Measurements from ENCODE around the gene ITPKA.

Gene ITPKA

DNA sequence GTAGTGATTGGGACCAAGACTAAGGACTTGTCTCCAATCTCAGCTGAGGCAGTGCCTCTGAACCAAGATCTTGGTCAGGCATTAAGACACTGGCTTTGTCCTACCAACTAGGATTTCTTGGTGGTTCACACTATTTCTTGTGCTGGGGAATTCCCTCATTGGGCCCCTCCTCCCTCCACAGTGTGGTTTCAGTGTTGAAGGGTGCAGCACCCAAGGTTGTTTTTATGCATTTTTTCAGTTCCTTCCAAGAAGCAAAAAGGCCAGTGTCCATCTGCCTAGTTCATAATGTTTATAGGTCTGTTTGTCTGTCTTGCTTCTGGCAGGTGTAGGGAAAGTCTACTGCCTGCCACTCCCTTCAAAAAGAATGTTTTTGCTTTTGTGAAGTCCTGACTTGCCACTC lies 10.6 kb upstream of the ITPKA start:
- H3K9me3 ChIP-seq (ENCODE audit: control insufficient read depth, low read length), result no peaks in the 10 kb centered on the region
- H3K4me1 ChIP-seq, result no peaks in the 10 kb centered on the region
- no peak overlapping the region for H3K9ac ChIP-seq
- H3K4me2 ChIP-seq (ENCODE audit: low read length), result no peak overlapping the region
- TF ChIP-seq, protein P1, sequence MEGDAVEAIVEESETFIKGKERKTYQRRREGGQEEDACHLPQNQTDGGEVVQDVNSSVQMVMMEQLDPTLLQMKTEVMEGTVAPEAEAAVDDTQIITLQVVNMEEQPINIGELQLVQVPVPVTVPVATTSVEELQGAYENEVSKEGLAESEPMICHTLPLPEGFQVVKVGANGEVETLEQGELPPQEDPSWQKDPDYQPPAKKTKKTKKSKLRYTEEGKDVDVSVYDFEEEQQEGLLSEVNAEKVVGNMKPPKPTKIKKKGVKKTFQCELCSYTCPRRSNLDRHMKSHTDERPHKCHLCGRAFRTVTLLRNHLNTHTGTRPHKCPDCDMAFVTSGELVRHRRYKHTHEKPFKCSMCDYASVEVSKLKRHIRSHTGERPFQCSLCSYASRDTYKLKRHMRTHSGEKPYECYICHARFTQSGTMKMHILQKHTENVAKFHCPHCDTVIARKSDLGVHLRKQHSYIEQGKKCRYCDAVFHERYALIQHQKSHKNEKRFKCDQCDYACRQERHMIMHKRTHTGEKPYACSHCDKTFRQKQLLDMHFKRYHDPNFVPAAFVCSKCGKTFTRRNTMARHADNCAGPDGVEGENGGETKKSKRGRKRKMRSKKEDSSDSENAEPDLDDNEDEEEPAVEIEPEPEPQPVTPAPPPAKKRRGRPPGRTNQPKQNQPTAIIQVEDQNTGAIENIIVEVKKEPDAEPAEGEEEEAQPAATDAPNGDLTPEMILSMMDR (IDR thresholded peaks at IDR 0.05), result no peak
- H3K4me3 ChIP-seq (ENCODE audit: low read depth, low read length), result no peak overlapping the region
- H2AFZ ChIP-seq, result no peak overlapping the region
- no peaks in the 10 kb centered on the region for H3K36me3 ChIP-seq (ENCODE audit: control insufficient read depth, insufficient read depth, low read length)
- H3K27me3 ChIP-seq (ENCODE audit: control insufficient read depth, insufficient read depth, low read length), result no peaks in the 10 kb centered on the region
- H3K79me2 ChIP-seq, result no peaks in the 10 kb centered on the region
- no peak overlapping the region for H3K27ac ChIP-seq

DNA sequence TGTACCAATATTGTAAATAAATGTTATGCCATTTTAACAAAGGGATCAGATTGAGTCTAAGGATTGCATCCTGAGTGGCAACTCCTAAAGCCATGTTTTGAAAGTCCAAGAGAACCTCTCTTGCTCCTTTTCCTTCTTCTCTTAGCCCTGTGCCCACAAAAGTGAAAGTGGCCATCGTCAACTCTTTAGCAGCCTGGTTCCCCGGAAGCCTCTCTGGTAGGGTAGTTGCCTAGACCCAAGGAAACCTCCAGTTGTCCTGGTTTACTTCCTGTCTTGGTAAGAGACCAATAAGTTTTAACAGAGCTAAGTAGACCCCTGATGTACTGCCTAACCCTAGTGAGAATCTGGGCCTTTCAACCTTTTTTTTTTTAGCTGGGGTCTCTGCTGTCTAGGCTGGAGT lies 10.2 kb upstream of the ITPKA start:
- H3K36me3 ChIP-seq (ENCODE audit: control insufficient read depth, insufficient read depth, low read length), result no peaks in the 10 kb centered on the region
- H3K9ac ChIP-seq, result no peak overlapping the region

DNA sequence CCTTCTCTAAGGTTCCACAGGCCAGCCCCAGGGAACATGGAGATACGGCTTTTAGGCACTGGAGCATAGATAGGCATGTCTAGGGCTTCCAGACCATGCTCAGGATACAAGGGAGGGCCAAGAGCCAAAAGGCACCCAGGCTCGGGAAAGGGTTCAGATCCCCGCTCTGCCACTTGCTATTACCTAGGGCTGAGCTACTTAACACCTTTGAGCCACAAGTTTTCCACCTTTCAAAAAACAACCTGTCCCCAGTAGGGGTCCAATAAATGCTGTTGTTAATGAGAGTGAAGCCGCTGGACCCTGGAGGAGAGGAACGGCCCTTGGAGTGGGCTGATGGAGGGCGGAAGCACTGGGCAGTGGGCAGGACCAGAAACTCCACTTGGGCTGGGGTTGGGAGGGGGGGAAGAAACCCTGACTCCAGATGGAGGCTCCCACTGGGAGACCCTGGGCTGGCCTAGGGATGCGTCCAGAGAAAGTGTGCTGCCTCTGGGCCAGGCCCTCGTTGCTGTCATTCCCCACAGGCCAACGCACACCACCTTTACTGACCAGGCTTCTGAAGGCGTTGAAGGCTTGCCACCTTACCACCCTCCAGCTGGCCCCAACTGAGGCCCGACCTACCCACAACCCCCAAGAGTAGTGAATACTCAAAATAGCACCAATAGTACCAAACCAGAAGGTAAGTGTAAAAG lies 8.6 kb upstream of the ITPKA start:
- Histone ChIP-seq H3K27me3 (ENCODE audit: control insufficient read depth, insufficient read depth, low read length) (no peaks in the 10 kb centered on the region), H3K36me3 (ENCODE audit: control insufficient read depth, insufficient read depth, low read length) (no peaks in the 10 kb centered on the region), H3K4me3 (ENCODE audit: low read depth, low read length) (no peak overlapping the region), H3K9me3 (ENCODE audit: control insufficient read depth, low read length) (no peaks in the 10 kb centered on the region), H2AFZ (no peak overlapping the region), H3K4me2 (ENCODE audit: low read length) (no peak overlapping the region), H3K27ac (no peak overlapping the region), H3K9ac (no peak overlapping the region), H3K4me1 (no peaks in the 10 kb centered on the region), H3K79me2 (no peaks in the 10 kb centered on the region)
- TF ChIP-seq, protein P1 (IDR thresholded peaks at IDR 0.05), result no peak

More for the DNA sequence above, 10.2 kb upstream of the ITPKA start:
- Histone ChIP-seq H3K4me1 (no peaks in the 10 kb centered on the region), H3K4me3 (ENCODE audit: low read depth, low read length) (no peak overlapping the region), H3K4me2 (ENCODE audit: low read length) (no peak overlapping the region), H3K79me2 (no peaks in the 10 kb centered on the region), H3K27ac (no peak overlapping the region), H3K9me3 (ENCODE audit: control insufficient read depth, low read length) (no peaks in the 10 kb centered on the region), H2AFZ (no peak overlapping the region), H3K27me3 (ENCODE audit: control insufficient read depth, insufficient read depth, low read length) (no peaks in the 10 kb centered on the region)
- TF ChIP-seq, protein P1 (IDR thresholded peaks at IDR 0.05), result no peak

DNA sequence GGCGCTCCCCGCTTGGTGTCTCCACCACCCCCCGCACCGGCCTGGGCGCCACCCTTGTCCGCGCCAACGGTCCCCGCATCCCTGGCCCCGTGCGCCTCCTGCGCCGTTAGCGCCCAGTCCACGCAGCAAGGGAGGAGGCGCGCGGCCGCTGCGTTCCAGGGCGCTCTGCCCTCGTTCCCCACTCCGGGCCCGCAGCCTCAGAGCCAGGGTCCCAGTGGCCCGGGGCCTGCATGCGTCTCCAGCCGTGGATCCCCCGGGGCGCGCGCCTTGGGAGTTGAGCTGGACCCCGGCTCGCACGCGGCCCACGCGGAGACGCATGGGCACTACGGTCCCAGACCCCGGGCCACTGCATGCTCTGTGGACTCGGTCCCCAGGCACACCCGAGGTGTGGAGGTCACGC lies 7.4 kb upstream of the ITPKA start:
- no peak overlapping the region for H3K4me3 ChIP-seq (ENCODE audit: low read depth, low read length)
- H3K4me1 ChIP-seq, result no peaks in the 10 kb centered on the region
- no peaks in the 10 kb centered on the region for H3K27me3 ChIP-seq (ENCODE audit: control insufficient read depth, insufficient read depth, low read length)
- no peak overlapping the region for H2AFZ ChIP-seq
- TF ChIP-seq, protein P1 (IDR thresholded peaks at IDR 0.05), result no peak
- no peak overlapping the region for H3K9ac ChIP-seq
- no peak overlapping the region for H3K4me2 ChIP-seq (ENCODE audit: low read length)
- H3K27ac ChIP-seq, result no peak overlapping the region
- no peaks in the 10 kb centered on the region for H3K79me2 ChIP-seq
- H3K36me3 ChIP-seq (ENCODE audit: control insufficient read depth, insufficient read depth, low read length), result no peaks in the 10 kb centered on the region
- H3K9me3 ChIP-seq (ENCODE audit: control insufficient read depth, low read length), result no peaks in the 10 kb centered on the region

DNA sequence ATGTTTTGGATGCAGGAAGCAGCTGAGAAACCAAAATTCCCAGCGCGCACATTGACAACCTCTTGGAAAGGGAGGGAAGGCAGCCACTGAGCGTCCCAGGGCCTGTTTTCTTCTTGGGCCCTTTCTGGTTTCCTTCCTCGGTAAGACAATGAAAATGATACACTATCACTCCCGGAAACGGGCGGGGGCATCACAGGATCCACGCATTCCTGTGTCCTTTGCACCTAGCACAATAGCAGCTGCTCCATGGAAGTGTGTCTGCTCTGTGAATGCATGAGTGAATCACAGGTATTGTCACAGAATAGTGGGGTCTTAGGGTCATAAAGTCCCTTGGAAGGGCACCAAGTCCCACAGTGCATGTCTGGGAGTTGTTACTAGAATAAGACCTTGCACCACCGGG lies 6.3 kb upstream of the ITPKA start:
- Histone ChIP-seq H3K4me3 (ENCODE audit: low read depth, low read length) (no peak overlapping the region), H3K4me2 (ENCODE audit: low read length) (no peak overlapping the region), H3K27me3 (ENCODE audit: control insufficient read depth, insufficient read depth, low read length) (no peaks in the 10 kb centered on the region), H3K27ac (no peak overlapping the region), H3K9ac (no peak overlapping the region), H3K4me1 (no peaks in the 10 kb centered on the region), H3K9me3 (ENCODE audit: control insufficient read depth, low read length) (no peaks in the 10 kb centered on the region), H3K79me2 (no peaks in the 10 kb centered on the region), H3K36me3 (ENCODE audit: control insufficient read depth, insufficient read depth, low read length) (no peaks in the 10 kb centered on the region), H2AFZ (no peak overlapping the region)
- TF ChIP-seq, protein P1 (IDR thresholded peaks at IDR 0.05), result no peak
